IMR-90 (cell line): ENCODE measurements around the gene ANKRD2. TPM values are rescaled to one million over a fixed set of nuclear protein-coding genes. Genes with fewer than 3 reads are reported as not detected.

ENCODE experiments used
- ATAC-seq: fragments of 200-7000 bp; cut with Tn5 transposase; 2 replicates; pipeline ENCODE4 v1.9.1; 2020; ENCODE audit warnings: low read depth, mild to moderate bottlenecking, moderate library complexity
- BruUV-seq: library from RNA; stranded (reverse); fragments of 400-500 nt; replicated peaks from 2 replicates; lab custom pipeline; 2021; lab: Mats Ljungman, UMichigan
- CTCF ChIA-PET: fragments of 300-600 bp; formaldehyde crosslinking; extraction: SDS; loops from one replicate; lab custom pipeline; 2021; ENCODE audit warnings: antibody characterized with exemption; lab: Yijun Ruan, JAX
- POLR2A ChIA-PET: fragments of 300-600 bp; sonication (Branson Sonifier 250); formaldehyde crosslinking; loops from one replicate; lab custom pipeline; 2022; ENCODE audit warnings: antibody characterized with exemption; ENCODE audit not compliant: unreplicated experiment; lab: Charles Lee
- DNase-seq: peaks from one replicate; pipeline ENCODE4 v3.0.0; 2013
- H2AFZ ChIP-seq: replicated peaks from 2 replicates; pipeline ENCODE3; 2013; ENCODE audit warnings: low read length, mild to moderate bottlenecking; ENCODE audit not compliant: poor library complexity
- H2AK5ac ChIP-seq: 2 replicates; pipeline ENCODE4 v1.6.1; 2013; ENCODE audit warnings: low read depth, low read length, inconsistent platforms
- H2AK9ac ChIP-seq: replicated peaks from 2 replicates; pipeline ENCODE3; 2013; ENCODE audit warnings: mild to moderate bottlenecking, low read depth, low read length, moderate library complexity; ENCODE audit not compliant: poor library complexity
- H2BK120ac ChIP-seq: 2 replicates; pipeline ENCODE4 v1.6.1; 2013; ENCODE audit warnings: low read depth, low read length, inconsistent platforms
- H2BK15ac ChIP-seq: 3 replicates; pipeline ENCODE4 v1.6.1; 2013; ENCODE audit warnings: low read depth, low read length, inconsistent platforms
- H2BK20ac ChIP-seq: 2 replicates; pipeline ENCODE4 v1.6.1; 2013; ENCODE audit warnings: low read depth, mild to moderate bottlenecking, inconsistent platforms, low read length, moderate library complexity
- H2BK5ac ChIP-seq: 2 replicates; pipeline ENCODE4 v1.6.1; 2013; ENCODE audit warnings: mild to moderate bottlenecking, low read depth, low read length, inconsistent platforms; ENCODE audit not compliant: poor library complexity, severe bottlenecking
- H3K14ac ChIP-seq: replicated peaks from 2 replicates; pipeline ENCODE4 v1.6.1; 2013; ENCODE audit warnings: low read depth, low read length, inconsistent platforms
- H3K18ac ChIP-seq: 2 replicates; pipeline ENCODE4 v1.6.1; 2013; ENCODE audit warnings: low read depth, low read length, control low read depth
- H3K23ac ChIP-seq: 2 replicates; pipeline ENCODE4 v1.6.1; 2013; ENCODE audit warnings: low read depth, low read length, inconsistent platforms
- H3K27ac ChIP-seq: 2 replicates; pipeline ENCODE4 v1.5.1; 2013; ENCODE audit warnings: mild to moderate bottlenecking, control low read depth, low read length; ENCODE audit not compliant: insufficient read depth
- H3K27me3 ChIP-seq: 2 replicates; pipeline ENCODE4 v1.6.1; 2013; ENCODE audit warnings: low read length; ENCODE audit not compliant: control insufficient read depth, insufficient read depth
- H3K36me3 ChIP-seq: 2 replicates; pipeline ENCODE4 v1.6.1; 2013; ENCODE audit warnings: low read length, mixed read lengths; ENCODE audit not compliant: control insufficient read depth, insufficient read depth
- H3K4ac ChIP-seq: 2 replicates; pipeline ENCODE4 v1.6.1; 2013; ENCODE audit warnings: low read depth, low read length, inconsistent platforms
- H3K4me1 ChIP-seq: 2 replicates; pipeline ENCODE4 v1.6.1; 2013; ENCODE audit warnings: low read length, mixed read lengths; ENCODE audit not compliant: control insufficient read depth, insufficient read depth
- H3K4me2 ChIP-seq: 2 replicates; pipeline ENCODE4 v1.6.1; 2013; ENCODE audit warnings: low read depth, mild to moderate bottlenecking, control low read depth, low read length, moderate library complexity
- H3K4me3 ChIP-seq: 2 replicates; pipeline ENCODE4 v1.5.1; 2013; ENCODE audit warnings: low read depth, mild to moderate bottlenecking, control low read depth, low read length, moderate library complexity; ENCODE audit not compliant: insufficient read depth
- H3K56ac ChIP-seq: 2 replicates; pipeline ENCODE4 v1.6.1; 2013; ENCODE audit warnings: low read length, inconsistent platforms; ENCODE audit not compliant: insufficient read depth; ENCODE audit errors: extremely low read depth
- H3K79me1 ChIP-seq, 2 experiments: 2 replicates each; pipeline ENCODE4 v1.6.1; 2013; ENCODE audit warnings: low read length in 2 of 2, inconsistent platforms in 1 of 2, low read depth in 1 of 2
- H3K9ac ChIP-seq: 2 replicates; pipeline ENCODE4 v1.6.1; 2013; ENCODE audit warnings: low read depth, low read length, control low read depth
- H3K9me1 ChIP-seq: 2 replicates; pipeline ENCODE4 v1.6.1; 2013; ENCODE audit warnings: low read length, inconsistent platforms; ENCODE audit not compliant: insufficient read depth
- H3K9me3 ChIP-seq: 2 replicates; pipeline ENCODE4 v1.6.1; 2013; ENCODE audit warnings: low read length; ENCODE audit not compliant: control insufficient read depth, insufficient read depth
- H4K20me1 ChIP-seq: 2 replicates; pipeline ENCODE4 v1.6.1; 2013; ENCODE audit warnings: low read length, inconsistent platforms; ENCODE audit not compliant: insufficient read depth
- H4K5ac ChIP-seq: 2 replicates; pipeline ENCODE4 v1.6.1; 2013; ENCODE audit warnings: mild to moderate bottlenecking, low read depth, low read length, control low read depth
- H4K8ac ChIP-seq, 2 experiments: 2 replicates each; pipeline ENCODE4 v1.6.1; 2013; ENCODE audit warnings: low read depth in 2 of 2, low read length in 2 of 2, control low read depth in 1 of 2, inconsistent platforms in 1 of 2
- H4K91ac ChIP-seq: 2 replicates; pipeline ENCODE4 v1.6.1; 2013; ENCODE audit warnings: low read depth, low read length, inconsistent platforms; ENCODE audit not compliant: insufficient read depth
- RFX5 ChIP-seq: IDR thresholded peaks from 2 replicates; pipeline ENCODE4 v1.8.0; 2012; ENCODE audit warnings: low read depth, mild to moderate bottlenecking, low read length, moderate library complexity
- WGBS, 2 experiments: methylation state at CpG; one replicate each; pipeline versions ENCODE4 v1.1.5 to v1.1.7; 2013; ENCODE audit warnings: missing lambda C conversion rate in 2 of 2; ENCODE audit not compliant: insufficient read length in 1 of 2; ENCODE audit errors: extremely low coverage in 2 of 2; 5-methylcytosine and 5-hydroxymethylcytosine counted together
- dilution Hi-C: fragments of 300-500 bp; cut with HindIII; formaldehyde crosslinking; loops from one replicate; pipeline ENCODE4 v1.14.3; 2018; ENCODE audit warnings: low sequenced_read_pairs; ENCODE audit not compliant: unreplicated experiment
- in situ Hi-C: fragments of 300-500 bp; cut with MboI; formaldehyde crosslinking; loops from 3 replicates; pipeline ENCODE4 v1.14.3; 2019; ENCODE audit warnings: low sequenced_read_pairs, inconsistent platforms, mixed read lengths
- intact Hi-C: fragments of 100-400 bp; cut with micrococcal nuclease; formaldehyde crosslinking; loops from 2 replicates; pipeline ENCODE4 v1.10.0; 2022
- polyA plus RNA-seq, 3 experiments: library from polyadenylated mRNA; depleted of rRNA; stranded (reverse); fragments of >200 nt; gene quantifications; 2 replicates each; pipeline ENCODE4 v1.2.3, GENCODE V29; 2012; ENCODE audit warnings: low replicate concordance in 1 of 3
- total RNA-seq: library from RNA; depleted of rRNA; stranded (reverse); fragments of >200 nt; gene quantifications from 2 replicates; pipeline ENCODE4 v1.2.3, GENCODE V29; 2012

The ANKRD2 gene
- total and polyA plus RNA-seq, 2 of the 4 experiments (the other 2 are of a cell fraction) = 0.36 to 0.65 TPM

- ATAC-seq (peak; percentile 13; the same call in 1 of the 2 replicates), DNase-seq (no peak)
- Histone ChIP-seq H3K4me2 (peak overlapping the region; percentile 5; the same call in 1 of the 2 replicates), H3K18ac (peak overlapping the region; percentile 46), H2BK15ac (no peak overlapping the region), H3K27ac (peak overlapping the region; percentile 16; the same call in 1 of the 2 replicates), H3K79me1 (no peaks in the 10 kb centered on the region), H3K4me1 (peaks cover 16% of the 10 kb centered on the region), H2BK20ac (peak overlapping the region; percentile 58; the same call in 1 of the 2 replicates), H4K20me1 (peaks cover 5% of the 10 kb centered on the region; the same call in 1 of the 2 replicates), H3K27me3 (no peaks in the 10 kb centered on the region; the same call in 1 of the 2 replicates), H4K91ac (0 out of 2 replicates have a peak overlapping the region, but pooled peaks have one; percentile 24), H3K9me1 (peaks cover 11% of the 10 kb centered on the region), H2BK5ac (peak overlapping the region; percentile 64), H3K23ac (peak overlapping the region; percentile 35; the same call in 1 of the 2 replicates), H2BK120ac (peak overlapping the region; percentile 47; the same call in 1 of the 2 replicates), H3K9me3 (no peaks in the 10 kb centered on the region), H3K14ac (peak overlapping the region; percentile 13; the same call in 1 of the 2 replicates), H2AK9ac (peak overlapping the region; percentile 19), H2AK5ac (peak overlapping the region; percentile 79), H4K5ac (no peak overlapping the region), H3K36me3 (peaks cover 5% of the 10 kb centered on the region; the same call in 1 of the 2 replicates), H4K8ac (peak overlapping the region in 1 of 2 experiments; percentile 16; a peak in 1 of 4 replicates), H3K4ac (peak overlapping the region; percentile 48), H3K56ac (no peak overlapping the region), H3K4me3 (no peak overlapping the region), H3K9ac (no peak overlapping the region), H2AFZ (peak overlapping the region; percentile 8)
- no CpG with 5 or more reads among the region's 6 CpGs for WGBS, 2 experiments
- BruUV-seq = no TSS peak
- intact Hi-C loops = no loop called here
- ChIA-PET POLR2A (interaction anchor here (0.6 kb wide), 1 partner anchor 41 kb away, joined by 4 read pairs; no protein-coding TSS in a partner anchor), CTCF (interaction anchor here (0.7 to 0.8 kb wide), 2 partner anchors 66 to 101 kb away, joined by 3 read pairs; partner anchors contain the start of gene PI4K2A)
- no peak for TF ChIP-seq RFX5
- in situ Hi-C loops = loop anchor here (10.0 kb wide), 1 partner anchor 160 kb away; the partner anchor contains the start of gene ZFYVE27
- dilution Hi-C loops = no loop called here
Observed at GRCh38 chr10:97575127-97575668, 2.6 kb downstream of the ANKRD2 start.
